GM19463 (cell line): ENCODE data around the gene TBC1D10A.

Experiments
- ATAC-seq: cut with Tn5 transposase; IDR thresholded peaks from one replicate; pipeline ENCODE4 v1.9.1; 2021; ENCODE audit warnings: mild to moderate bottlenecking, moderate library complexity; ENCODE audit not compliant: unreplicated experiment

TBC1D10A gene

GRCh38 chr22:30268331-30268730, 58.4 kb downstream of the TBC1D10A start:
- ATAC-seq, result no peak

GRCh38 chr22:30267382-30268302, 59.1 kb downstream of the TBC1D10A start:
- no peak for ATAC-seq

GRCh38 chr22:30266445-30267381, 60.0 kb downstream of the TBC1D10A start, which contains the start of gene OSM:
Gene OSM (minus strand): TSS chr22:30266851. CDS start chr22:30266799, 52 bp downstream.
- ATAC-seq, result no peak

GRCh38 chr22:30265823-30266444, 60.8 kb downstream of the TBC1D10A start:
- ATAC-seq, result peak; percentile 72

- ATAC-seq, result no peak
Measured at GRCh38 chr22:30265131-30265720, 61.5 kb downstream of the TBC1D10A start.

DNA sequence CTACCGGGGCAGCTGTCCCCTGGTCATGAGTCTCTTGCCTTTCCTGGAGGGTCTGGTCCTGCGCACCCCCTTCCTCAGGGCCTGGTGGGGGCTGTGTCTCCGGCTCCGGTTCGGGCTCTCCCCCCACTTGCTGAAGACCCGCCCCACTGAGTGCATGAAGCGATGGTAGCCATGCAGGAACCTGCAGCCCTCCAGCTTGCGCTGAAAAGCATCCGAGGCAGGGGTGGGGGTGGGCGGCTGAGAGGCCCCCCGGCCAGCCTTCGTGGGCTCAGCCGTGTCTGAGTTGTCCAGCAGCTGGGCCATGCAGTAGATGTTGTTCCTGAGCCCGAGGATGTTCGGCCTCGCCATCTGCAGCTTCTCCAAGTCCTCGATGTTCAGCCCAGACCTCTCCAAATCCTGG, 62.9 kb downstream of the TBC1D10A start:
- no peak for ATAC-seq

DNA sequence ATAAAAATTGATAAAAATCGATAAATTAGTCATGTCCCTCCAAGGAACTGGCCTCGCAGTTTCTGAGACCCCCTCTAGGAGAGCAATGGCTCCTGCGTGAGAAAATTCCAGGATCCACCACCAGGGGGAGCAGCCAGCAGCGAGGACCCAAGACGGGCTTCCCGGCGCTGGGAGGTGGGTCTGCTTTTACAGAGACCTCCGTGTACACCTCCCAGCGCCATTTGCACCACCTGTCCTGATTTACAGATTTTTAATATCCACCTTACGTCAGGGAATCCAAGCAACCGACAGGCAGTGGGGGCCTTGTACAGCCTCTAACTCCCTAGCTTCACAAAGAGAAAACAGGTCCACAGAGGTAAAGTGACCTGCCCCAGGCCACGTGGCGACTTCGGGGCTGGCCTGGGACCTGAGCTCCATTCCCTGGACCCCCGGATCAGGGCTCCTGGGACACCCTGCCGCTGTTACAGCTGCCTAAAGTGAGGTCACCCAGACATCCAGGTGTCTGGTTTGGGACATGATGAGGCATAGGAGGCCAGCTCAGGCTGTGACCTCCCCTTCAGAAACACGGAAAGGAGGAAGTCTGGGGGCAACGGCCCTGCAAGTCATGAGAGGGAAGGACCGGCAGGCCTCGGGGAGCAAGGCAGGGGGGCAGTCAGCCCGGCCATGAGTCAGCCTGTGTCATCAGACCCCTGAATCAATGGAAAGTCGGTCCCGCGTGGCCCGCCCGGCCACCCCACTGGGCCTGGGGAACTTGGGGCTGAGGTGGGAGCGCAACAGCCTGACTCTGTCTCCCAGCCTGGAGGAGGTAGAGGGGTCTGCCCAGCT, 63.6 kb downstream of the TBC1D10A start:
- no peak for ATAC-seq

DNA sequence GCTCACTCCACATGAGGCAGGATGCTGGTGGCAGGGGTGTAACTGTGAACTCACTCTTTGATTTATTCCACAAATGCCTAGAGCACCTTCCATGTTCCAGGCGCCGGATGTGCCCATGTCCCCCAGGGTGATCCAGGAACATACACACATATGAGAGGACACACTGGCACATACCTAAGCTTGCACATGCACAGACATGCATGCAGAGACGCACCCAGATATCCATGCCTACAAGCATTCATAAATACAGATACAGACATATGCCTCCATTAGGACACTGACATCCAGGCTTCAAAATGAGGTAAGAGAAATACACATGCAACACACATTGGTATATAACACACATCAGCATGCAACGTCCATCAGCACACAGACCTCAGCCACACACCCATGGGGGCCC, 64.6 kb downstream of the TBC1D10A start:
- no peak for ATAC-seq

GRCh38 chr22:30261134-30261533, 65.6 kb downstream of the TBC1D10A start:
- no peak for ATAC-seq

DNA sequence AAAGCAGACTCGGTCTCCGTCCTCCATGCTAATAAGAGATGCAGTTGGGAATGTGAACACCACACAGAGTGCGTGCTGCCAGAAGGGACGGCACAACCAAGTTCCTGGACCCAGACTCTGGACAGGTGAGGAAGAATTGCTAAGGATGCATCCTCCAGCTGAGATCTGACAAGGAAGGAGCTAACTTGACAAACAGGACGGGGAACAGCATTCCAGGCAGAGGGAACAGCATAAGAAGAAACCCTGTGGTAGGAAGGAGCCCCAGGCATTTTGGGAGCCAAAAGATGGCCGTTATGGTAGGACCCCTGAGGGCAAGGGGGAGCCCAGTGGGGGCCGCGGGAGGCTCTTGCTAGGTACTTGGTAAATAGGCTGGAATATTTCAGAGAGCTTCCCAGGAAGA, 66.1 kb downstream of the TBC1D10A start:
- no peak for ATAC-seq

GRCh38 chr22:30260276-30260675, 66.5 kb downstream of the TBC1D10A start:
- ATAC-seq, result no peak

DNA sequence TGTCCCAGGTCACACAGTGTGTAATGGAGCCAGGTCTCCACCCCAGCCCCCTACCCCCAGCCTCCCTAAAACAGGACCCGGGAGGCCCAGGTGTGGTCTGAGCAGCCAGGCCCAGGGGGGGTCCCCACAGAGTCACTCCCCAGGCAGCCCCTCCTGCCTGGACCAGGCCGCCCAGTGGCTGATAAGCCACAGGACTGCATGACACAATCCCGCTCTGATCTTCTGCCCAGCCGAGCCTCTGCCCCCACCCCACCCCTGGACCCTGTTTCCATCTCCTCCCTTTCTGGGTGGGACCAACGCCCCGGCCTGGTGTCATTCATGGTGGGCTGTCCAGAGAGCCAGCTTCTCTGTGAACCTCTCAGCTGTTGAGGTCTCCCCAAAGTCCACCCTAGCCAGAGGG, 72.4 kb downstream of the TBC1D10A start:
- no peak for ATAC-seq

GRCh38 chr22:30253205-30253852, 73.4 kb downstream of the TBC1D10A start:
- no peak for ATAC-seq

DNA sequence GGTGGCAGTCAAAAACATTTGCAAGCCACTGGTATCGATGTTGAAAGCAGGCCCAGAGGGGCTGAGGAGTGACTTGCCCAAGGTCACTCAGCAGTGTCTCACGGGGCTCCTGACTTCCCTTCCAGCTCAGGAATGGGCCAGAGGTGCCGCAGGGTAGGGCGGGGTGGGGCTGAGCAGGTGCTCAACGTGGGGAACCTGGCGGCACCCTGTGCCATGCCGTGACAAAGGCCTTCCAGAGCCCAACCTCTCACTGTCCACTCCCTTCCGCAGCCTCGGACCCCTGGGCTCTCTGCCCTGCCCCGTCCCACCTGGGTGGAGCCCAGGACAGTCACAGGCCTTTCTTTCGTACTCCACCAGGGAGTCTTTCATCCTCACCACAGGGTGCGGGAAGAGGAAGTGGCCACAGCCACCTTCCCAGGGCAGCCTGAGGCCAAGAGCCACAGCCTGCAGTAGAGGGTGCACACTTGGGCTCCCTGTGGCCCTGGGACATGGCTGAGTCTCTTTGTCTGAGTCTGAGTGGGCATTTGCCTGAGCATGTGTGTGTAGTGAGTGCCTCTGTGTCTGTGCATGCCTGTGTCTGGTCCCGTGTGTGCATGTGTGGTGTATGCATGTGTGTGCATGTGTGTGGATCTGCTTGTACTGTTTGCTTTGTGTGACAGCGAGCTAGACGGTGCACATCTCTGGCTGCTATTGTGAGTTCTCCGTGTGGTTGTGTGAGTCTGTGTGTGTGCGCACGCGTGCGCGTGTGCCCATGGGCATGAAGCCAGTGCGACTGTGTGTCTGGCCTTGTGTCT, 74.1 kb downstream of the TBC1D10A start:
- ATAC-seq, result no peak

GRCh38 chr22:30251711-30252110, 75.0 kb downstream of the TBC1D10A start:
- no peak for ATAC-seq

DNA sequence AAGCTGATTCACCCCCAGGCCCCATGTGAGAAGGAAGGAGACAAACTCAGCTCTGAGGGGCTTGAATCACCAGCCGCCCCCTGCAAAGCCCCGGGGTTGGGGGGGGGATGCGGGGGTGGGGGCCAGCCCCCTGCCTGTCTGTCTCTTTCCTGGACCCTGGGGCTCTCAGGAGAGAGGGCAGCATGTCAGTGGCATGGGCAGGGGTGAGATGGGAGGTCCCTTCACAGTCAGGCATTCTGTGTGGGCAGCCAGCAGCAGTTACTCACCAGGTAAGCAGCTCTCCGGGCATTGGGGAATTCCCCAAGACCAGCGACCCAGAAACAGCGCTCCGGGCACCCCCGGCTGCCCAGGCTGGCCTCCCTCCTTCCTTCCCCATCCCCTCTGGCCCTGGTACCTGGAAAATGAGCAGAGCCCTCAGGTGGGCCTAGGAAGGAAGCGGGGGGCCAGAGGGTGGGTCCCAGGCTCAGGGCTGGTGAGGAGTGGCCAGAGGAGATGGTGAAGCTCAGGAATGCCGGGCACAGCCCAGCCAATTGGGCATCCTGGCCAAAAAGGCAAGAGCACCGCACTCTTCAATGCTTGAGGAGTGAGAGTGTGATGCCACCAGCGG, 76.0 kb downstream of the TBC1D10A start:
- no peak for ATAC-seq

DNA sequence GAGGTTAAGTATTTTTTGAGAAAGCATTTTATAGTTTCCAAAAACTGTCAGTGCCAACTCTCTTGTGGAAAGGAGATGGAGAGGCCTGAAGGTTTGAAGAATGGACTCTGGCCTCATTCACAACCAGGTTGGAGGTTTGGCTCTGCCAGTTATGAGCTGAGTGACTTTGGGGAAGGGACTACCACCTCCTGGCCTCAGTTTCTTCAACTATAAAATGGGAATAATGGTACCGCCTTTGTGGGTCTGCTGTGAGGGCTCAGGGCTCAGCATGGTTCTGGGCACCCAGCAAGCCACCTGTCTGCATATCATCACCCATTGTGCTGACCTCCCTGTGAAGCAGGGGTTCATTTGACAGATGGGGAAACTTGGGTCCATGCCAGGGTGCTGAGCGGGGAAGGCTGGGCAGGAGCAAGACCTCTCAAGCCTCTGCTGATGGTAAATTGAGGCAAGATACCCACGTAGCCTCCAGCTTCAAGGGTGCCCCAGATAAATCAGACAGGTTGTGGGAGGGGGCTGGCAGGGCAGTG, 76.6 kb downstream of the TBC1D10A start:
- ATAC-seq, result no peak
